SK-N-SH treated with all-trans-retinoic acid at 6 μM for 48 hours (cell line): ENCODE data around the gene ARRDC1.

Experiments used
- ATAC-seq: fragments of 200-7000 bp; cut with Tn5 transposase; 3 replicates; pipeline ENCODE4 v1.9.1; 2020; ENCODE audit warnings: mild to moderate bottlenecking, moderate library complexity
- ARNTL ChIP-seq: fragments of 450-650 bp; formaldehyde crosslinking; IDR thresholded peaks from 2 replicates; pipeline ENCODE4 v1.5.0; 2020; ENCODE audit warnings: low read depth, mild to moderate bottlenecking, moderate library complexity, borderline replicate concordance
- ESRRG ChIP-seq: fragments of 250-450 bp; sonication (Bioruptor Pico); IDR thresholded peaks from 2 replicates; pipeline ENCODE4 v1.6.1; 2021; ENCODE audit warnings: mild to moderate bottlenecking
- GLIS3 ChIP-seq: fragments of 250-450 bp; sonication (Bioruptor Pico); IDR thresholded peaks from 2 replicates; pipeline ENCODE4 v1.5.0; 2020; ENCODE audit warnings: mild to moderate bottlenecking, moderate library complexity
- OSR1 ChIP-seq: fragments of 250-450 bp; sonication (Bioruptor Pico); IDR thresholded peaks from 2 replicates; pipeline ENCODE4 v1.8.0; 2022; ENCODE audit warnings: moderate library complexity, mild to moderate bottlenecking, inconsistent platforms
- PATZ1 ChIP-seq: fragments of 250-450 bp; sonication (Bioruptor Pico); IDR thresholded peaks from 2 replicates; pipeline ENCODE4 v1.8.0; 2020; ENCODE audit warnings: mild to moderate bottlenecking, moderate library complexity, borderline replicate concordance
- PPARA ChIP-seq: fragments of 250-450 bp; sonication (Bioruptor Pico); IDR thresholded peaks from 2 replicates; pipeline ENCODE4 v1.5.0; 2020; ENCODE audit warnings: mild to moderate bottlenecking, borderline replicate concordance
- RARB ChIP-seq: fragments of 250-450 bp; sonication (Bioruptor Pico); IDR thresholded peaks from 2 replicates; pipeline ENCODE4 v1.8.0; 2021; ENCODE audit warnings: mild to moderate bottlenecking, moderate library complexity
- SNAI2 ChIP-seq: fragments of 250-450 bp; sonication (Bioruptor Pico); IDR thresholded peaks from 2 replicates; pipeline ENCODE4 v1.5.0; 2020; ENCODE audit warnings: mild to moderate bottlenecking, moderate library complexity
- TOX ChIP-seq: fragments of 250-450 bp; sonication (Bioruptor Pico); IDR thresholded peaks from 2 replicates; pipeline ENCODE4 v1.8.0; 2021; ENCODE audit warnings: mild to moderate bottlenecking, moderate library complexity, borderline replicate concordance
- ZC3H10 ChIP-seq: fragments of 250-450 bp; sonication (Bioruptor Pico); IDR thresholded peaks from 2 replicates; pipeline ENCODE4 v1.5.1; 2021; ENCODE audit warnings: mild to moderate bottlenecking, moderate library complexity
- ZFP3 ChIP-seq: fragments of 250-450 bp; sonication (Bioruptor Pico); IDR thresholded peaks from 2 replicates; pipeline ENCODE4 v1.5.0; 2020; ENCODE audit warnings: mild to moderate bottlenecking, moderate library complexity
- ZFP30 ChIP-seq: fragments of 450-650 bp; formaldehyde crosslinking; IDR thresholded peaks from 2 replicates; pipeline ENCODE4 v1.5.0; 2022; ENCODE audit warnings: mild to moderate bottlenecking, moderate library complexity
- ZNF565 ChIP-seq: fragments of 450-650 bp; formaldehyde crosslinking; conservative IDR thresholded peaks from 2 replicates; pipeline ENCODE4 v1.5.0; 2020; ENCODE audit warnings: low read depth, mild to moderate bottlenecking, moderate library complexity
- ZNF8 ChIP-seq: fragments of 450-650 bp; formaldehyde crosslinking; IDR thresholded peaks from 2 replicates; pipeline ENCODE4 v1.5.0; 2020; ENCODE audit warnings: mild to moderate bottlenecking, moderate library complexity
- TF ChIP-seq, protein P1 (sequence below): fragments of 250-450 bp; sonication (Bioruptor Pico); IDR thresholded peaks from 2 replicates; pipeline ENCODE4 v1.5.0; 2020; ENCODE audit warnings: mild to moderate bottlenecking, moderate library complexity
- TF ChIP-seq, protein P2 (sequence below): fragments of 250-450 bp; sonication (Bioruptor Pico); IDR thresholded peaks from 2 replicates; pipeline ENCODE4 v1.5.1; 2020; ENCODE audit warnings: low read depth, mild to moderate bottlenecking, moderate library complexity

The ARRDC1 gene

DNA sequence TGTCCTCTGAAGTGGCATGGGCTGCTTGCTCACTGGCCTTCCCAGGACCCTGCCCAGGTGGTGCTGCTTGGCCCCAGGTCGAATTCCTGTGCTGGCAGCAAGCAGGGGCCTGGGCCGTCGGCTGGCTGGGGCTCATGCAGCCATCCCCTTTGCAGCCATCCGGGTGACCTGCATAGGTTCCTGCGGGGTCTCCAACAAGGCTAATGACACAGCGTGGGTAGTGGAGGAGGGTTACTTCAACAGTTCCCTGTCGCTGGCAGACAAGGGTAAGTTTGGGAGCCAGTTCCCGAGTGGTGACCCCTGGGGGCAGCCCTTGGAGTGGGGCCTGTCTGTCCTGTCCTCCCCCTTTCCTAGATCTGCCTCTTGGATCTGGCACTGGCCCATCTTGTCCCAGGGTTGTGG, 7.3 kb downstream of the ARRDC1 start (continued):
- TF ChIP-seq, protein P1, sequence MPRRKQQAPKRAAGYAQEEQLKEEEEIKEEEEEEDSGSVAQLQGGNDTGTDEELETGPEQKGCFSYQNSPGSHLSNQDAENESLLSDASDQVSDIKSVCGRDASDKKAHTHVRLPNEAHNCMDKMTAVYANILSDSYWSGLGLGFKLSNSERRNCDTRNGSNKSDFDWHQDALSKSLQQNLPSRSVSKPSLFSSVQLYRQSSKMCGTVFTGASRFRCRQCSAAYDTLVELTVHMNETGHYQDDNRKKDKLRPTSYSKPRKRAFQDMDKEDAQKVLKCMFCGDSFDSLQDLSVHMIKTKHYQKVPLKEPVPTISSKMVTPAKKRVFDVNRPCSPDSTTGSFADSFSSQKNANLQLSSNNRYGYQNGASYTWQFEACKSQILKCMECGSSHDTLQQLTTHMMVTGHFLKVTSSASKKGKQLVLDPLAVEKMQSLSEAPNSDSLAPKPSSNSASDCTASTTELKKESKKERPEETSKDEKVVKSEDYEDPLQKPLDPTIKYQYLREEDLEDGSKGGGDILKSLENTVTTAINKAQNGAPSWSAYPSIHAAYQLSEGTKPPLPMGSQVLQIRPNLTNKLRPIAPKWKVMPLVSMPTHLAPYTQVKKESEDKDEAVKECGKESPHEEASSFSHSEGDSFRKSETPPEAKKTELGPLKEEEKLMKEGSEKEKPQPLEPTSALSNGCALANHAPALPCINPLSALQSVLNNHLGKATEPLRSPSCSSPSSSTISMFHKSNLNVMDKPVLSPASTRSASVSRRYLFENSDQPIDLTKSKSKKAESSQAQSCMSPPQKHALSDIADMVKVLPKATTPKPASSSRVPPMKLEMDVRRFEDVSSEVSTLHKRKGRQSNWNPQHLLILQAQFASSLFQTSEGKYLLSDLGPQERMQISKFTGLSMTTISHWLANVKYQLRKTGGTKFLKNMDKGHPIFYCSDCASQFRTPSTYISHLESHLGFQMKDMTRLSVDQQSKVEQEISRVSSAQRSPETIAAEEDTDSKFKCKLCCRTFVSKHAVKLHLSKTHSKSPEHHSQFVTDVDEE, result no peak
- TF ChIP-seq, all 23 proteins: peak for 0

DNA sequence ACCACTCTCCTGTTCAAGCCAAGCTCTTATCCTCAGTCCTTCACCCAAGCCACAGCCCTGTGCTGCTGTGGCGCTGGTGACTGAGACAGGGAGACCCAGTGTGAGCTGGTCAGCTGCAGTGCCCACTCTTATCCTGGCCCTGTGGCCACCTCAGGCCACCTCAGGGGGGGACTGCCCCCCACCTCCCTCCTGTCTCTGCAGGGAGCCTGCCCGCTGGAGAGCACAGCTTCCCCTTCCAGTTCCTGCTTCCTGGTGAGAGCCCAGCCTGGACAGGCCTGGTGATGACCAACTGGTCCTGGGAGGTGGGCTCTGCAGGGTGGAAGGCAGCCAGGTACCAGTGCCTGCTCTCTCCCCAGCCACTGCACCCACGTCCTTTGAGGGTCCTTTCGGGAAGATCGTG, 7.8 kb downstream of the ARRDC1 start:
- ATAC-seq, result no peak
- TF ChIP-seq GLIS3 (CRISPR knock-in tag), result no peak
- no peak for TF ChIP-seq OSR1 (CRISPR knock-in tag)
- no peak for TF ChIP-seq ZC3H10 (CRISPR knock-in tag)
- TF ChIP-seq, protein P2, sequence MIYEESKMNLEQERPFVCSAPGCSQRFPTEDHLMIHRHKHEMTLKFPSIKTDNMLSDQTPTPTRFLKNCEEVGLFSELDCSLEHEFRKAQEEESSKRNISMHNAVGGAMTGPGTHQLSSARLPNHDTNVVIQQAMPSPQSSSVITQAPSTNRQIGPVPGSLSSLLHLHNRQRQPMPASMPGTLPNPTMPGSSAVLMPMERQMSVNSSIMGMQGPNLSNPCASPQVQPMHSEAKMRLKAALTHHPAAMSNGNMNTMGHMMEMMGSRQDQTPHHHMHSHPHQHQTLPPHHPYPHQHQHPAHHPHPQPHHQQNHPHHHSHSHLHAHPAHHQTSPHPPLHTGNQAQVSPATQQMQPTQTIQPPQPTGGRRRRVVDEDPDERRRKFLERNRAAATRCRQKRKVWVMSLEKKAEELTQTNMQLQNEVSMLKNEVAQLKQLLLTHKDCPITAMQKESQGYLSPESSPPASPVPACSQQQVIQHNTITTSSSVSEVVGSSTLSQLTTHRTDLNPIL (CRISPR knock-in tag), result no peak
- TF ChIP-seq TOX (CRISPR knock-in tag), result no peak
- TF ChIP-seq RARB (CRISPR knock-in tag), result no peak
- TF ChIP-seq ZNF565 (CRISPR knock-in tag), result no peak
- no peak for TF ChIP-seq ZFP30 (CRISPR knock-in tag)
- no peak for TF ChIP-seq PPARA (CRISPR knock-in tag)

DNA sequence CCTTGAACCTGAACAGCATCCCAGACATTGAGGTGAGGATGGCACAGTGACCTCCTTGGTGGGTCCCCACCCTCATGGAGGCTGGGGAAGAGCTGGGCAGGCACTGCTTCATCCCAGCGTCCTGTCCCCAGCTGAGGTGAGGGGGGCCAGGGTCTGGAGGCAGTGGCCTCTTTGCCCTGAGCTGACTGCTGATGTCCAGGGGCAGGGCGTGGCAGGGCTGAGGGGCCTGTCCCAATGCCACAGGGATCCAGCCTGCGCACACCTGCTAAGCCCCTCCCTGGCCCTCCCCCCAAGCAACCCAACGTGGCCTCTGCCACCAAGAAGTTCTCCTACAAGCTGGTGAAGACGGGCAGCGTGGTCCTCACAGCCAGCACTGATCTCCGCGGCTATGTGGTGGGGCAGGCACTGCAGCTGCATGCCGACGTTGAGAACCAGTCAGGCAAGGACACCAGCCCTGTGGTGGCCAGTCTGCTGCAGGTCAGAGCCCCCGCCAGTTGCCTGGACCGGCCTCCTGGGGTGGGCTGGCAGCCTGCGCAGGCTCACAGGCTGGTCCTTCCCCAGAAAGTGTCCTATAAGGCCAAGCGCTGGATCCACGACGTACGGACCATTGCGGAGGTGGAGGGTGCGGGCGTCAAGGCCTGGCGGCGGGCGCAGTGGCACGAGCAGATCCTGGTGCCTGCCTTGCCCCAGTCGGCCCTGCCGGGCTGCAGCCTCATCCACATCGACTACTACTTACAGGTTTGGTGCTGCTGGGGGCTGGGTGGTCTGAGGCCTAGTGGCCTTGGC, 8.4 kb downstream of the ARRDC1 start:
- no peak for TF ChIP-seq TOX (CRISPR knock-in tag)
- no peak for TF ChIP-seq ESRRG (CRISPR knock-in tag)
- no peak for TF ChIP-seq ARNTL (CRISPR knock-in tag)
- no peak for TF ChIP-seq ZNF8 (CRISPR knock-in tag)
- TF ChIP-seq PPARA (CRISPR knock-in tag), result no peak
- no peak for TF ChIP-seq ZNF565 (CRISPR knock-in tag)
- TF ChIP-seq PATZ1, result no peak
- TF ChIP-seq ZFP3 (CRISPR knock-in tag), result no peak
- TF ChIP-seq SNAI2, result no peak
- no peak for TF ChIP-seq ZFP30 (CRISPR knock-in tag)
- no peak for ATAC-seq

GRCh38 chr9:137614631-137615386, 9.3 kb downstream of the ARRDC1 start:
- no peak for TF ChIP-seq ESRRG (CRISPR knock-in tag)
- TF ChIP-seq, all 23 proteins: peak for 0
- ATAC-seq, result no peak

GRCh38 chr9:137615387-137615871, 9.9 kb downstream of the ARRDC1 start:
- no peak for ATAC-seq
- TF ChIP-seq OSR1 (CRISPR knock-in tag) (no peak), ZC3H10 (CRISPR knock-in tag) (no peak), PPARA (CRISPR knock-in tag) (no peak)
